Activated CD8-positive, alpha-beta T cell treated with anti-CD3 and anti-CD28 coated beads for 36 hours (primary cell): Measurements from ENCODE around the gene DPAGT1. TPM values are rescaled to one million over a fixed set of nuclear protein-coding genes. Genes with fewer than 3 reads are reported as not detected.
A peak's percentile ranks its signal among the peaks of the same experiment; 100 is the strongest.

ENCODE experiments used
- ATAC-seq: fragments of 200-7000 bp; cut with Tn5 transposase; one replicate; pipeline ENCODE4 v1.10.0; 2021; ENCODE audit warnings: mild to moderate bottlenecking, moderate library complexity
- CTCF ChIA-PET: fragments of 350-600 bp; sonication (Branson Sonifier 250); formaldehyde crosslinking; loops from one replicate; lab custom pipeline; 2021; ENCODE audit warnings: antibody characterized with exemption; lab: Charles Lee
- POLR2A ChIA-PET: fragments of 350-600 bp; sonication (Branson Sonifier 250); formaldehyde crosslinking; loops from one replicate; lab custom pipeline; 2021; ENCODE audit warnings: antibody characterized with exemption; lab: Charles Lee
- DNase-seq: peaks from one replicate; pipeline ENCODE4 v3.0.0-alpha.2; 2020
- H3K27ac Mint-ChIP-seq: one replicate; pipeline ENCODE4 v1.8.0; 2021; ENCODE audit warnings: mild to moderate bottlenecking, mixed read lengths
- H3K27me3 Mint-ChIP-seq: one replicate; pipeline ENCODE4 v1.8.0; 2021; ENCODE audit warnings: mixed read lengths
- H3K36me3 Mint-ChIP-seq: one replicate; pipeline ENCODE4 v1.8.0; 2021; ENCODE audit warnings: low read depth, mixed read lengths
- H3K4me1 Mint-ChIP-seq: one replicate; pipeline ENCODE4 v1.8.0; 2021; ENCODE audit warnings: low read depth, mixed read lengths
- H3K4me3 Mint-ChIP-seq: one replicate; pipeline ENCODE4 v1.8.0; 2021; ENCODE audit warnings: mild to moderate bottlenecking, moderate library complexity, mixed read lengths
- H3K9me3 Mint-ChIP-seq: one replicate; pipeline ENCODE4 v1.8.0; 2021; ENCODE audit warnings: mixed read lengths
- intact Hi-C: fragments of 100-400 bp; cut with micrococcal nuclease; formaldehyde crosslinking; loops from one replicate; pipeline ENCODE4 v1.10.0; 2022
- total RNA-seq, 2 experiments: library from RNA; stranded (reverse); gene quantifications; one replicate each; pipeline ENCODE4 v1.2.3, GENCODE V29; 2021
- TF ChIP-seq, protein P1 (sequence below): fragments of 200-600 bp; IDR thresholded peaks from one replicate; pipeline ENCODE4 v1.8.0; 2022; ENCODE audit warnings: antibody characterized with exemption, mild to moderate bottlenecking

The DPAGT1 gene
- total RNA-seq, 2 experiments from 2014 or later: 51.1 to 52.2 TPM

DNA sequence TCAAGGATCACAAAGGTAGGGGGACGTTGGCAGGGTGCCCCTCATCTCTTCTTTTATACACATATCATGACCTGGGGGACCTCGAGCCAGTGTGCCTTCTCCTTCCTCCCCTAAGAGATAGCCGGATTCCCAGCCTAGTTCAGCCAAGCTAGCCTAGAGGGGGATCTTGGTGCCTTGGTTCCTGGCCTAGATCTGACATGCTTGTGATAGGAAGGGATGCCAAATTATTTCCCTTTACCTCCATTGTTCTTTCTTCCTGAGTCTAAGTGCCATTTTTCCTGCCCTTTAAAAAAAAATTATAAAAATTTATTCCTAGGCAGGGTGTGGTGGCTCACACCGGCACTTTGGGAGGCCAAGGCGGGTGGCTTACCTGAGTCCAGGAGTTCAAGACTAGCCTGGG lies 12.7 kb upstream of the DPAGT1 start:
- H3K4me1 Mint-ChIP-seq: peaks cover 33% of the 10 kb centered on the region
- POLR2A ChIA-PET: interaction anchor here (0.8 to 2.9 kb wide), 2 partner anchors 8 to 66 kb away, joined by 3 to 19 read pairs; partner anchors contain the start of gene C2CD2L
- TF ChIP-seq, protein P1, sequence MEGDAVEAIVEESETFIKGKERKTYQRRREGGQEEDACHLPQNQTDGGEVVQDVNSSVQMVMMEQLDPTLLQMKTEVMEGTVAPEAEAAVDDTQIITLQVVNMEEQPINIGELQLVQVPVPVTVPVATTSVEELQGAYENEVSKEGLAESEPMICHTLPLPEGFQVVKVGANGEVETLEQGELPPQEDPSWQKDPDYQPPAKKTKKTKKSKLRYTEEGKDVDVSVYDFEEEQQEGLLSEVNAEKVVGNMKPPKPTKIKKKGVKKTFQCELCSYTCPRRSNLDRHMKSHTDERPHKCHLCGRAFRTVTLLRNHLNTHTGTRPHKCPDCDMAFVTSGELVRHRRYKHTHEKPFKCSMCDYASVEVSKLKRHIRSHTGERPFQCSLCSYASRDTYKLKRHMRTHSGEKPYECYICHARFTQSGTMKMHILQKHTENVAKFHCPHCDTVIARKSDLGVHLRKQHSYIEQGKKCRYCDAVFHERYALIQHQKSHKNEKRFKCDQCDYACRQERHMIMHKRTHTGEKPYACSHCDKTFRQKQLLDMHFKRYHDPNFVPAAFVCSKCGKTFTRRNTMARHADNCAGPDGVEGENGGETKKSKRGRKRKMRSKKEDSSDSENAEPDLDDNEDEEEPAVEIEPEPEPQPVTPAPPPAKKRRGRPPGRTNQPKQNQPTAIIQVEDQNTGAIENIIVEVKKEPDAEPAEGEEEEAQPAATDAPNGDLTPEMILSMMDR: no peak
- DNase-seq: no peak
- H3K9me3 Mint-ChIP-seq: no peaks in the 10 kb centered on the region
- intact Hi-C loops: no loop called here
- H3K27ac Mint-ChIP-seq: peak overlapping the region; percentile 96
- ATAC-seq: no peak
- no peak overlapping the region for H3K4me3 Mint-ChIP-seq
- CTCF ChIA-PET: interaction anchor here (1.9 kb wide), 1 partner anchor 82 kb away, joined by 7 read pairs; no protein-coding TSS in a partner anchor
- H3K27me3 Mint-ChIP-seq: no peaks in the 10 kb centered on the region
- H3K36me3 Mint-ChIP-seq: peaks cover 45% of the 10 kb centered on the region

DNA sequence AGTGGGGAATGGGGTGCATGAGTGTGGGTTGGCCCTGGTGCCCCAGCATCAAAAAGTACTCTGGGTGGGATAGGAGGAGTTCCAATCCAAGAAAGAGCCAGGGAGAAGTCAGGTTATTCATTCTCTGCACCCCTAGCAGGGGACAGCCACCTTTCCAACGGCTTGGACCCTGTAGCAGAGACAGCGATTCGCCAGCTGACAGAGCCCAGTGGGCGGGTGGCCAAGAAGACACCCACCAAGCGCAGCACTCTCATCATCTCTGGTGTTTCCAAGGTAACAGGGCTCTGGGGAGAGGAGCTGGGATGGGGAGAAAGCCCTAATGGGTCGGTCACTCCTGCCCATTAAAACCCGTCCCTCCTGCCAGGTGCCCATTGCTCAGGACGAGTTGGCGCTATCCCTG lies 12.1 kb upstream of the DPAGT1 start:
- ChIA-PET CTCF (no interaction called here), POLR2A (interaction anchor here (0.8 kb wide), 1 partner anchor 65 kb away, joined by 3 read pairs; no protein-coding TSS in a partner anchor)
- Mint-ChIP-seq H3K4me3 (no peak overlapping the region), H3K9me3 (no peaks in the 10 kb centered on the region), H3K27me3 (no peaks in the 10 kb centered on the region), H3K4me1 (peaks cover 39% of the 10 kb centered on the region), H3K36me3 (peaks cover 45% of the 10 kb centered on the region), H3K27ac (peak overlapping the region; percentile 56)
- no peak for ATAC-seq
- DNase-seq: no peak
- TF ChIP-seq, protein P1: no peak
- intact Hi-C loops: no loop called here

DNA sequence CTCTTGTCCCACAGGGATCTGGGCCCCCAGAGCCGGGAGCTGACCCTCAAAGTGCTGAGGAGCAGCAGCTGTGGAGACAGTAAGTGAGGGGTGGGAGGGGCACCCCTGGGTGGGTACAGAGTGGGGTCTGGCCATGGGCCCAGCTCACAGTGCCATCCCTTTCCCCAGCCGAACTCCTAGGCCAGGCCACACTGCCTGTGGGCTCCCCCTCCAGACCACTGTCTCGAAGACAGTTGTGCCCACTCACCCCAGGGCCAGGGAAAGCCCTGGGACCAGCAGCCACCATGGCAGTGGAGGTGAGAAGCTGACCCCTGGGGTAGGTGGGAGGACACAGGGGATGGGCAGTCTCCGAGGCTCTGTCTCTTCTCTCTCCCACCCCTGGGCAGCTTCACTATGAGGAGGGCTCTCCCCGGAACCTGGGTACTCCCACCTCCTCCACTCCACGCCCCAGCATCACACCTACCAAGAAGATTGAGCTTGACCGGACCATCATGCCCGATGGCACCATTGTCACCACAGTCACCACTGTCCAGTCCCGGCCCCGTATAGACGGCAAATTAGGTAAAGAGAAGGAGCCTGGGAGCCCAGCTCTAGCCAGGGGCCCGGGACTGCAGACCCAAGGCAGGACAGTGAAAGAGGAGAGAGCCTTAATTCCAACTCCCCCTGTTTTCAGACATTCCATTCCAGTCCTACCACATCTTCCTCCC lies 10.8 kb upstream of the DPAGT1 start:
- intact Hi-C loops: no loop called here
- H3K4me3 Mint-ChIP-seq: no peak overlapping the region
- H3K27me3 Mint-ChIP-seq: no peaks in the 10 kb centered on the region
- H3K9me3 Mint-ChIP-seq: no peaks in the 10 kb centered on the region
- ChIA-PET POLR2A (interaction anchor here (1.1 to 9.7 kb wide), 5 partner anchors 9 to 115 kb away, joined by 4 to 107 read pairs (median 6); partner anchors contain the start of genes CENATAC and HINFP), CTCF (interaction anchor here (0.8 kb wide), 1 partner anchor 268 kb away, joined by 3 read pairs; no protein-coding TSS in a partner anchor)
- no peak for ATAC-seq
- no peak for DNase-seq
- H3K36me3 Mint-ChIP-seq: peaks cover 41% of the 10 kb centered on the region
- H3K27ac Mint-ChIP-seq: peak overlapping the region; percentile 56
- H3K4me1 Mint-ChIP-seq: peaks cover 42% of the 10 kb centered on the region
- TF ChIP-seq, protein P1: no peak

DNA sequence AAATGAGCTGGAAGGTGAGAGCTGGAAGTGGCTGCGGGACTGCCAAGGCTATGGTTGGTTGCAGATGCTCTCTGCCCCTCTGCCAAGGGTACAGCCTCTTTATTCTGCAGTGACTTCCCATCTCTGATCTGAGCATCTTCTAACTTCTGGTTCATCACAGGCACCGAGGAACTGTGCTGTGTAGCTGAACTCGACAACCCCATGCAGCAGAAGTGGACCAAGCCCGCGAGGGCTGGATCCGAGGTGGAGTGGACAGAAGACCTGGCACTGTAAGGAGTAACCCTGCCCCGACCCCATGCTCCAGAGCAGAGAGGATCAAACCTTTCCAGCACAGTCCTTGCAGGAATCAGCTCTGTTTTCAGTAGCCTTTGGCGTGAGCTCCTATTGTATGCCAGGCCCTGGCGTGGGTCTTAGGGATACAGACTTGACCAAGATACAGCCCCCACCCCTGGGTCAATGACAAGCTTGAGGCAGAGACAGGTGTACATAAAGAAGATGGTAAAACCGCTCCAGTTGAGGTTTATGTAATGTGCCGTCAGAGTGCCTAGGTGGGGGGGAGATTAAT lies 9.8 kb upstream of the DPAGT1 start:
- Mint-ChIP-seq H3K4me1 (peaks cover 47% of the 10 kb centered on the region), H3K9me3 (no peaks in the 10 kb centered on the region), H3K36me3 (peaks cover 32% of the 10 kb centered on the region), H3K27me3 (no peaks in the 10 kb centered on the region), H3K27ac (peak overlapping the region; percentile 0), H3K4me3 (no peak overlapping the region)
- POLR2A ChIA-PET: interaction anchor here (1.0 to 9.7 kb wide), 5 partner anchors 9 to 29 kb away, joined by 3 to 107 read pairs (median 4); partner anchors contain the start of gene HINFP
- CTCF ChIA-PET: interaction anchor here (0.8 kb wide), 2 partner anchors 229 to 269 kb away, joined by 3 read pairs; no protein-coding TSS in a partner anchor
- TF ChIP-seq, protein P1: no peak
- ATAC-seq: no peak
- intact Hi-C loops: no loop called here
- DNase-seq: no peak
